HG03439 (cell line): ENCODE data around the gene RGS3.
"Not testable (repeated sequence)": the region's sequence is repeated elsewhere in the genome, so short reads cannot be mapped to it uniquely, and the experiment has no call there.

Experiments used
- ATAC-seq: cut with Tn5 transposase; IDR thresholded peaks from one replicate; pipeline ENCODE4 v1.9.1; 2021; ENCODE audit warnings: mild to moderate bottlenecking, moderate library complexity; ENCODE audit not compliant: unreplicated experiment

RGS3 gene

GRCh38 chr9:113486327-113486726, 22.8 kb downstream of the RGS3 start:
- no peak for ATAC-seq

GRCh38 chr9:113488071-113488470, 24.5 kb downstream of the RGS3 start:
- no peak for ATAC-seq

- ATAC-seq = no peak
Observed at GRCh38 chr9:113488490-113488889, 25.0 kb downstream of the RGS3 start.

- ATAC-seq = not testable (repeated sequence)
Observed at GRCh38 chr9:113491147-113491546, 27.6 kb downstream of the RGS3 start.

GRCh38 chr9:113492343-113493202, 29.0 kb downstream of the RGS3 start:
- ATAC-seq = no peak

GRCh38 chr9:113493203-113493520, 29.6 kb downstream of the RGS3 start:
- ATAC-seq = no peak

GRCh38 chr9:113495526-113495925, 32.0 kb downstream of the RGS3 start:
- no peak for ATAC-seq

GRCh38 chr9:113497051-113497450, 33.5 kb downstream of the RGS3 start:
- no peak for ATAC-seq

- no peak for ATAC-seq
Observed at GRCh38 chr9:113499153-113499875, 35.8 kb downstream of the RGS3 start.

GRCh38 chr9:113499876-113500497, 36.5 kb downstream of the RGS3 start:
- ATAC-seq = no peak

- no peak for ATAC-seq
Observed at GRCh38 chr9:113501129-113501686, 37.7 kb downstream of the RGS3 start.

GRCh38 chr9:113501852-113502251, 38.3 kb downstream of the RGS3 start:
- no peak for ATAC-seq

- ATAC-seq = no peak
Observed at GRCh38 chr9:113502427-113503034, 39.0 kb downstream of the RGS3 start.

- no peak for ATAC-seq
Observed at GRCh38 chr9:113503131-113503541, 39.6 kb downstream of the RGS3 start.

- no peak for ATAC-seq
Observed at GRCh38 chr9:113503613-113504211, 40.2 kb downstream of the RGS3 start.

- no peak for ATAC-seq
Observed at GRCh38 chr9:113504725-113505590, 41.4 kb downstream of the RGS3 start.

GRCh38 chr9:113506090-113506589, 42.6 kb downstream of the RGS3 start:
- no peak for ATAC-seq

GRCh38 chr9:113507256-113507655, 43.7 kb downstream of the RGS3 start:
- ATAC-seq = no peak

GRCh38 chr9:113508111-113508749, 44.7 kb downstream of the RGS3 start:
- no peak for ATAC-seq
